Chondrocyte (in vitro differentiated cells): ENCODE data around the gene NDUFA12. TPM values are rescaled to one million over a fixed set of nuclear protein-coding genes. Genes with fewer than 3 reads are reported as not detected.

Source experiments
- DNase-seq: peaks from one replicate; pipeline ENCODE4 v3.0.0; 2021; ENCODE audit warnings: mixed read lengths, low spot score
- H3K27ac Mint-ChIP-seq: one replicate; pipeline ENCODE4 v1.8.0; 2021; ENCODE audit warnings: mild to moderate bottlenecking, moderate library complexity, mixed read lengths; ENCODE audit not compliant: unreplicated experiment
- H3K27me3 Mint-ChIP-seq: 2 replicates; pipeline ENCODE4 v1.8.0; 2021; ENCODE audit warnings: low read depth, mixed read lengths
- H3K36me3 Mint-ChIP-seq: 2 replicates; pipeline ENCODE4 v1.8.0; 2021; ENCODE audit warnings: low read depth, mixed read lengths
- H3K4me1 Mint-ChIP-seq: 2 replicates; pipeline ENCODE4 v1.8.0; 2021; ENCODE audit warnings: low read depth, mild to moderate bottlenecking, mixed read lengths
- H3K4me3 Mint-ChIP-seq: one replicate; pipeline ENCODE4 v1.8.0; 2021; ENCODE audit warnings: mild to moderate bottlenecking, moderate library complexity, mixed read lengths; ENCODE audit not compliant: unreplicated experiment
- H3K9me3 Mint-ChIP-seq: 2 replicates; pipeline ENCODE4 v1.8.0; 2021; ENCODE audit warnings: low read depth, mixed read lengths
- CTCF ChIP-seq: fragments of 200-600 bp; sonication (generic); IDR thresholded peaks from 2 replicates; pipeline ENCODE4 v1.5.0; 2021; ENCODE audit warnings: antibody characterized with exemption, mild to moderate bottlenecking, moderate library complexity
- total RNA-seq: library from RNA; stranded (reverse); gene quantifications from 3 replicates; pipeline ENCODE4 v1.2.1, GENCODE V29; 2021

The NDUFA12 gene
- total RNA-seq, 1 donor from 2014 or later, result 76.9 TPM

GRCh38 chr12:95003921-95004272 is 400 bp upstream of the NDUFA12 start:
- DNase-seq, result no peak
- H3K4me3 Mint-ChIP-seq, result peak overlapping the region; percentile 93
- H3K27me3 Mint-ChIP-seq, result no peaks in the 10 kb centered on the region
- peaks cover 16% of the 10 kb centered on the region for H3K9me3 Mint-ChIP-seq
- TF ChIP-seq CTCF, result no peak
- H3K27ac Mint-ChIP-seq, result peak overlapping the region; percentile 96
- H3K36me3 Mint-ChIP-seq, result peaks cover 12% of the 10 kb centered on the region
- H3K4me1 Mint-ChIP-seq, result peaks cover 27% of the 10 kb centered on the region

GRCh38 chr12:95002754-95003153 is 743 bp downstream of the NDUFA12 start:
- Mint-ChIP-seq H3K27ac (peak overlapping the region; percentile 96), H3K4me1 (peaks cover 36% of the 10 kb centered on the region), H3K4me3 (peak overlapping the region; percentile 93), H3K27me3 (no peaks in the 10 kb centered on the region), H3K9me3 (peaks cover 11% of the 10 kb centered on the region), H3K36me3 (peaks cover 12% of the 10 kb centered on the region)
- no peak for DNase-seq
- TF ChIP-seq CTCF, result peak; percentile 23

- TF ChIP-seq CTCF, result no peak
- peaks cover 32% of the 10 kb centered on the region for H3K4me1 Mint-ChIP-seq
- no peaks in the 10 kb centered on the region for H3K27me3 Mint-ChIP-seq
- DNase-seq, result no peak
- no peaks in the 10 kb centered on the region for H3K9me3 Mint-ChIP-seq
- no peak overlapping the region for H3K27ac Mint-ChIP-seq
- peaks cover 10% of the 10 kb centered on the region for H3K36me3 Mint-ChIP-seq
- H3K4me3 Mint-ChIP-seq, result no peak overlapping the region
Measured at GRCh38 chr12:94998326-94998725, 5.2 kb downstream of the NDUFA12 start.

- DNase-seq, result no peak
- Mint-ChIP-seq H3K4me1 (peaks cover 30% of the 10 kb centered on the region), H3K27me3 (no peaks in the 10 kb centered on the region), H3K4me3 (no peak overlapping the region), H3K36me3 (peaks cover 10% of the 10 kb centered on the region), H3K9me3 (no peaks in the 10 kb centered on the region), H3K27ac (no peak overlapping the region)
- TF ChIP-seq CTCF, result no peak
Measured at GRCh38 chr12:94997726-94998125, 5.8 kb downstream of the NDUFA12 start.

GRCh38 chr12:94997061-94997460 is 6.4 kb downstream of the NDUFA12 start:
- no peak for TF ChIP-seq CTCF
- no peaks in the 10 kb centered on the region for H3K27me3 Mint-ChIP-seq
- peaks cover 27% of the 10 kb centered on the region for H3K4me1 Mint-ChIP-seq
- no peak for DNase-seq
- peaks cover 11% of the 10 kb centered on the region for H3K36me3 Mint-ChIP-seq
- H3K4me3 Mint-ChIP-seq, result no peak overlapping the region
- no peak overlapping the region for H3K27ac Mint-ChIP-seq
- no peaks in the 10 kb centered on the region for H3K9me3 Mint-ChIP-seq
